Activated T-helper 9 cell treated with anti-CD3 and anti-CD28 coated beads, Interleukin-2, amount 50 U/mL, for 16 hours (primary cell): Measurements from ENCODE around the gene OSBPL6.
"Not testable (repeated sequence)": the region's sequence is repeated elsewhere in the genome, so short reads cannot be mapped to it uniquely, and the experiment has no call there.

Source experiments
- DNase-seq: peaks from one replicate; pipeline ENCODE4 v3.0.0-alpha.2; 2020; ENCODE audit warnings: low read depth

The OSBPL6 gene

GRCh38 chr2:178193823-178194599 is at the start of gene OSBPL6:
Gene OSBPL6, plus strand, starts transcription at chr2:178194512. Its CDS starts 111,673 bp downstream, at chr2:178306185.
- DNase-seq, result peak; percentile 47

DNA sequence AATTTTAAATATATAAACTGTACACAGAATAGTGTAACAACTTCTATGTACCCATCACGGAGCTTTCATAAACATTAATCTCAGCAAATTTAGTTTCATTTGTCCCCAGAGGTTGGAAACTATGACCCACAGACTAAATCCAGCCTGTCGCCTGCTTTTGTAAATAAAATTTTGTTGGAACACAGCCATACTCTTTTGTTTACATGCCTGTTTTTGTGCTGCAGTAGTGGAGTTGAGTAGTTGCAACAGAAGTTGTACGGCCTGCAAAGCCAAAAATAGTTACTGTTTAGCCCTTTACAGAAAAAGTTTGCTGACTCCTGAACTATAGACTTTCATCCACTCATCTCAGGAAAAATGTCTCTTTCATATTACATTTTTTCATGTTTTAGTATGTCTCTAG is 42.3 kb upstream of the OSBPL6 start:
- no peak for DNase-seq

DNA sequence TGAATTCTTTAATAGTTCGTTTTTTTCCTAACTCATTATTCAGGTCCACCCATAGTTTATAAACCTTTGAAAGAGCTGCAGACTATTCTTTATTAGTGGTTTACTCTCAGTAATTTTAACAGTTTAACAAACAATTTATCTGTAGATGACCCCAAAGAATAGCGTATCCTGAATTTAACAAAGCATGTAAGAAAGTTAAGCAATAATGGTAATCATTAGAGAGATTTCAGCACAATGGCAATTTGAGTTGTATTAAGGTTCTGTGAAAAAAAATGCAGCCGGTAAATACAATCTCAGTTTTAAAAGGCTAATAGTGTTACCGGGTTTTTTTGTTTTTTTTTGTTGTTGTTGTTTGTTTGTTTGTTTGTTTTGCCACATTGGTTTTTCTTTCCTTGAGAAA is 41.8 kb upstream of the OSBPL6 start:
- no peak for DNase-seq

DNA sequence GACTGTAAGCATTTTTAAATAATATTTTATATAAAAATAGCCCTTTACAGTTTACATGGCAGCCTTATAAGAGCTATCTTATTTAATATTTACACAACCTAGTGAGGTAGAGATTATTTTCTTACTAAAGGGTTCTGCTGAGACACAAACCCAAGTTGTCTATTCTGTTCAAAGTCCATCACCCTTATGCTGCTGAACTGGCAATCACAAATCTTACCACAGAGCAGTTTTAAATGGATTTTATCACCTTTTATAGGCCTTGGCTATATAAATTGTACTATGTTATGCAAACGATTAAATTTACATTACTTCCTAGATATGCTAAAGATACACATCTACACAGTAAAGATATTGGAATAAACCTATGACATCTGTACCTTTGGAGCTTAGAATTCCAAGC is 41.3 kb upstream of the OSBPL6 start:
- no peak for DNase-seq

GRCh38 chr2:178153878-178154277 is 40.4 kb upstream of the OSBPL6 start:
- DNase-seq, result not testable (repeated sequence)

DNA sequence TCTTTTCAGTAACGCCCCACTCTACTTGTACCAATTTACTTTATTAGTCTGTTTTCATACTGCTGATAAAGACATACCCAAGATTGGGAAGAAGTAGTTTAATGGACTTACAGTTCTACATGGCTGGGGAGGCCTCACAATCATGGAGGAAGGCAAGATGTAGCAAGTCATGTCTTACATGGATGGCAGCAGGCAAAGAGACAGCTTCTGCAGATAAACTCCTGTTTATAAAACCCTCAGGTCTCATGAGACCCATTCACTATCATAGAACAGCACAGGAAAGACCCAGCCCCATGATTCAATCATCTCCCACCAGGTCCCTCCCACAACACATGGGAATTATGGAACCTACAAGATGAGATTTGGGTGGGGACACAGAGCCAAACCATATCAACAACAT is 38.8 kb upstream of the OSBPL6 start:
- no peak for DNase-seq

GRCh38 chr2:178157574-178157973 is 36.7 kb upstream of the OSBPL6 start:
- no peak for DNase-seq

DNA sequence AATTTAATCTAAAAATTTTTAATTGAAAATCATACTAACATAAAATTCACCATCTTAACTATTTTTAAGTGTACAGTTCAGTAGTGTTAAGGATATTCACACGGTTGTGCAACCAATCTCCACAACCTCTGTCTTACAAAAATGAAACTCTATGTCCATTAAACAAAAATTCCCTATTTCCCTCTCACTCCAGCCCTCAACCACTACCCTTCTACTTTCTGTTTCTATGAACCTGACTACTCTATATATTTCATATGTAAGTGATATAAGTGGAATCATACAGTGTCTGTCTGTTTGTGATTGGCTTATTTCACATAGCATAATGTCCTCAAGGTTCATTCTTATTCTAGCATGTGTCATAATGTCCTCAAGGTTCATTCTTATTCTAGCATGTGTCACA is 34.3 kb upstream of the OSBPL6 start:
- DNase-seq, result no peak

DNA sequence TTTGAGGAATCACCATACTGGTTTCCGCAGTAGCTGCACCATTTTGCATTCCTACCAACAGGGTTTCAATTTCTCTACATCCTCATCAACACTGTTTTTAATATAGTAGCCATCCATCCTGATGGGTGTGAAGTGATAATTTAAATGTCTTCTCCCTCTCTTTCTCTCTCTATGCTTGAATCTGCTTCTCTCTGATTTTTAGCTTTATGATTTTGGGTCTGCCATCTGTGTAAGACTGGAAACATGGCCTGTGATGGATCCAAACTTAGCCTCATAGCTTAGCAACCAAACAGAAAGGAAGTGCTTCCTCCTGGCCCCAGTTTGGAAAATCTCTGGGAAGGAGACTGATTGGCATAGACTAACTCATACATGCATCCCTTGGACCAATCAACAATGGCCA is 33.7 kb upstream of the OSBPL6 start:
- no peak for DNase-seq

DNA sequence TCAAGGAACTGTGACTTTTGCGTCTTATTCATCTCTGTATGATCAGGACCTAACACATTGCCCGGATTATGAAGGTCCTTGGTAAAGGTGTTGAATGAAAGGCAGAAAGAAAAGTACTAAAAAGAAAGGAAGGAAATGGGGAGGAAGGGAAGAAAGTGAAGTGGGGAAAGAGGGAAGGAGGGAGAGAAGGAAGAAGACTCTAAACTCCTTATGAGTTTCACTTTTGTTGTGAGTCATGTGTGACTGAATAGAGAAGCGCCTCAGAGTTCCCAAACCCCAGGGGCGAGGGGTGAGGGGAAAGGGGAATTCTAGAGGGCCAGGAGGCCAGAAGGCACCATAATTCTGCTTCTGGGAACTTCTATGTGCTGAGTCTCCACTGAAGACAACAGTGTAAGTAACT is 30.9 kb upstream of the OSBPL6 start:
- no peak for DNase-seq

GRCh38 chr2:178163911-178164310 is 30.4 kb upstream of the OSBPL6 start:
- DNase-seq, result no peak

DNA sequence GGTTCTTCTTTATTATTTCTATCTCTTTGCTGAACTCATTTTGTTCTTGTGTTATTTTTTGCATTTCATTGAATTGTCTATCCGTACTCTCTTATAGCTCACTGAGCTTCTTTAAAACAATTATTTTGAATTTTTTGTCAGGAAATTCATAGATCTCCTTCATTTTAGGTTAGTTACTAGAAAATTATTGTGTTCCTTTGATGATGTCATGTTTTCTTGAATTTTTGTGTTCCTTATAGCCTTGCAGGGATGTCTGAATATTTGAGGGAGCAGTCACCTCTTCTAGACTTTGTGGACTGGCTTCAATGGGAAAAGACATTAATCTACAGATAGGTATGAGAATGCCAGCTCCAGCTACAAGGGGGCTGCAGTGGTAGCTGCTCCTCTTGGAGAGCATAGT is 20.7 kb upstream of the OSBPL6 start:
- no peak for DNase-seq

DNA sequence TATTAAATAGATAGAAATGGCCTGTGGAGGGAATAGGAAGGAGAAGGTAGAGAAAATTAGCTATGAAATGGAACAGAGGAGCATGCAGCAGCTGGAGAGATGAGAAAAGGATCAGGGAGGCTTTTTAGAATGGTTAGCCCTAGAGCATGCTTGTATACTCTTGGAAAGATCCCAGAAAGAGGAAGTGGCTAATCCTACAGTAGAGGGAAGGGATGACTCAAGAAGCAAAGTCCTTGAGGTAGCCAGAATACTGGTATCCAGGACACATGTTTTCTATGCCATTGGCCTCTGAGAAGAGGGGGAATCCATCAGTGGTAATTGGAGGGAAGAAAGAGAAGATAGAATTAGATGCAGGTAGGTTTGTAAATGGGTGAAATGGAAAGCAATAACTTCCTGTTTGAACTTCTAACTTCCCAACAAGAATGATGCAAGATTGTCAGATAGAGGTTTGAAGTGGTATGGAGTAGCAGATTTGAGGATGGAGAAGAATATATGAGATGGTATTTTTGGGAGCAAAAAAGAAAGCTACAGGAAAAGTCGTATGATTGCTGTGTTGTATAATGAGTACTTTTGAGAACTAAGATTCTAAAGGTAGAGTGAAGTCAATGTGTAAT is 17.1 kb upstream of the OSBPL6 start:
- DNase-seq, result no peak

DNA sequence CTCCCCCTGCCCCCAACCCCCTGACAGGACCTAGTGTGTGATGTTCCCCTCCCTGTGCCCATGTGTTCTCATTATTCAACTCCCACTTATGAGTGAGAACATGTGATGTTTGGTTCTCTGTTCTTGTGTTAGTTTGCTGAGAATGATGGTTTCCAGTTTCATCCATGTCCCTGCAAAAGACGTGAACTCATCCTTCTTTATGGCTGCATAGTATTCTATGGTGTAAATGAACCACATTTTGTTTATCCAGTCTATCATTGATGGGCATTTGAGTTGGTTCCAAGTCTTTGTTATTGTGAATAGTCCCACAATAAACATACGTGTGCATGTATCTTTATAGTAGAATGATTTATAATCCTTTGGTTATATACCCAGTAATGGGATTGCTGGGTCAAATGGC is 13.7 kb upstream of the OSBPL6 start:
- DNase-seq, result not testable (repeated sequence)

DNA sequence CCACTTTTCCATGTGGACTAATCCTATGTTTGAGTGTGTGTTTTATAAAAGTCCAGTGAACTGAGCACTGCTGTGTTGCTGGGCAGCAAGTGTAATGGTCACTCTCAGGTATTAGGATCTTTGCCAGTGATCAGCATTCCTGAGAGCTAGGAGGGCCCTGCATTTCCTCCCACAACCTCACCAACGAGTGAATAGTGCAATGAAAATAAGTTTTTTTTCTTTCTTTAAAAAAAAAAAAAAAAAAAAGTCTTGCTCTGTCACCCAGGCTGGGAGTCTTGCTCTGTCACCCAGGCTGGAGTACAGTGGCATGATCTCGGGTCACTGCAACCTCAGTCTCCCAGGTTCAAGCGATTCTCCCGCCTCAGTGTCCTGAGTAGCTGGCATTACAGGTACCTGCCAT is 6.5 kb upstream of the OSBPL6 start:
- DNase-seq, result no peak

DNA sequence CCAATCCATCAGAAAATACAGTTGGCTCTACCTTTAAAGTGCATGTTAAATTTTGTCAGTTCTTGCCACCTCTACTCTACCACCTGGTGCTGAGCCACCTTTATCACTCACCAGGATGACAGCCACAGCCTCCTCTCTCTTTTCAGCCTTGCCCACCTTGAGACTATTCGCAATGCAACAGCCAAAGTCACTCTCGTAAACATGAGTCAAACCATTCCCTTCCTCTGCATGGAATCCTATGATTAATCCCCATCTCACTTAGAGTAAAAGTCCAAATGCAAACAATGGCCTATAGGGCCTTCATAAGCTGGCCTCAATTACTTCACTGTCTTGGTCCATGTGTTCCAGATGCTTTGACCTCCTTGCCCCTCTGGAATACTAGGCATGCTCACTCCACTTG is 5.8 kb upstream of the OSBPL6 start:
- no peak for DNase-seq

- no peak for DNase-seq
These were observed 3.3 kb upstream of the OSBPL6 start for GRCh38 chr2:178191004-178191508.

GRCh38 chr2:178191511-178191910 is 2.8 kb upstream of the OSBPL6 start:
- no peak for DNase-seq

DNA sequence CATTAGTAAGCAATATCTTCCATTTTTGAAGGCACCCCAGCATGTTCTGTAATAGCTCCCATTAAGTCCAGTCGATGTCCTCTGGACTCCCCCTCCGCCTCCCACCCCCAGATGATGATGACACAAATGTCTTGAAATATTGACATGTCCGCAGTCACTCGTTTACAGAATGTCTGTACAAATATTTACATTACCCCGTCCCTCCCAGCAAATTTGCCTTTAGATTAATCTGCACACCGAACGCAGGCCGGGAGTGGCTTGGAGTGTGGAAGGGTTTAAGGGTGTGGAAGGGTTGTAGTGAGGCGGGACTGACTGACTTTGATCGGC is 853 bp upstream of the OSBPL6 start:
- no peak for DNase-seq

DNA sequence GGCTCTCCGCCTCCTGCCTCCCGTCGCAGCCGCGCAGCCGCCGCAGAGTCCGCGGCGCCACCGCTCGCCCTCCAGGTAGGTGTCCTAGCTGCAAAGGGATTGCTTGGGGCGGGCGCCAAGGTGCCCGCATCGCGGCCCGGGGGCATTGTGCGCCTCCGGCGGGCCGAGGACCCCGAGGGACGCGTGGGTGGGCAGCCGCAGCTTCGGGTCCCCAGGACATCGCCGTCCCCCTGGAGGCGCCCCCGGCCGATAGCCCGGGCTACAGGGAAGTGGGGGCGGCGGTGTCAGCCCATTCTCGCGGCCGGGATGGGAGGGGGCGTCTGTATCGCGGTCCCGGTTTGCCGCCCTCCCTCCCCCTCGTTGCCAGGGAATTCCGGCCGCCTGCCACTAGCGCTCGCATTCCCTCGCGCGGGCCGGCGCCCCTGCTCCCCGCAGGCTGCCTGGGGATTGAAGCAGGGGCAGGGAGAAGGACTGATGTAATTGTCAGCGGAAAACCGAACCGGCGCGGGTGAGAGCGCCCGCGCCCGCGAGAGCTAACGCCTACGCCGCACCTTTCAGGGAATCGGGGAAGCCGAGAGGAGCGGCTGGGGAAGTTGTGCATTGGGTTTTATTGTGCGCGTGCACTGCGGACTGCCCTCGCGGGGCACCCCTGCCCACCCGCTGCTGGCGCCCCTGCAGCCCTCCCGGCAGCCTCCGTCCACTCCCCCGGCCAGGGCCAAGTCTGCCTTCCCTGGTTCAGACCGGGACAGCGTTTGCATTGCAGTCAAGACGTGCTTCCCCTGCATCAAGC is 483 bp downstream of the OSBPL6 start:
- DNase-seq, result no peak

GRCh38 chr2:178195390-178196166 is 1.3 kb downstream of the OSBPL6 start:
- no peak for DNase-seq

DNA sequence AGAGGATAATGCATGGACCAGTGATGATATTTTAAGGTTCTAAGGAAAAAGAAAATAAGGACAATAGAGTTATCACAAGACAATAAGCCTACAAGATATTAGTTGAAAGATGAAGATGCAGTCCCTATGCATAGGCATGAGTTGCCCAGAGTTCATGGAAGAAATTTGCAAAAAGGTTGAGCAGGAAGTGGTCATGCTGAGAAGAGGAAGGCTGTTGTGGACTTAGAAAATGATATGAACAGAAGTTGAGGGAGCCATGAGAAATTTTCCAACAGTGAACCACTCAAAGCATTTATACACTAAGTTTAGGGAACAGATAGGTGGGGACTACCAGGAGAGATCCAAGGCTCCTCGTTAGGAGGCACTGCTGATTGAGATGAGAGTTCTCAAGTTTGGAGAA is 3.5 kb downstream of the OSBPL6 start:
- DNase-seq, result no peak
